NCI-H2196 treated with DMSO at 0.1 percent for 48 hours (cell line): Measurements from ENCODE around the gene TNS3.
"Not testable (repeated sequence)": the region's sequence is repeated elsewhere in the genome, so short reads cannot be mapped to it uniquely, and the experiment has no call there.

Experiments
- DNase-seq: peaks from one replicate; lab custom pipeline; 2025; ENCODE audit not compliant: unreplicated experiment; lab: John Stamatoyannopoulos, UW

The TNS3 gene

GRCh38 chr7:47474937-47475879 is 106.7 kb downstream of the TNS3 start:
- peak; percentile 91 for DNase-seq

GRCh38 chr7:47474211-47474936 is 107.5 kb downstream of the TNS3 start:
- DNase-seq: no peak

GRCh38 chr7:47473499-47474210 is 108.3 kb downstream of the TNS3 start:
- no peak for DNase-seq

GRCh38 chr7:47472444-47473157 is 109.3 kb downstream of the TNS3 start:
- no peak for DNase-seq

GRCh38 chr7:47471831-47472230 is 110.1 kb downstream of the TNS3 start:
- no peak for DNase-seq

- DNase-seq: no peak
Observed at GRCh38 chr7:47471358-47471703, 110.6 kb downstream of the TNS3 start.

- peak; percentile 77 for DNase-seq
Observed at GRCh38 chr7:47470567-47471357, 111.1 kb downstream of the TNS3 start.

GRCh38 chr7:47469846-47470245 is 112.1 kb downstream of the TNS3 start:
- DNase-seq: not testable (repeated sequence)

GRCh38 chr7:47466832-47467231 is 115.1 kb downstream of the TNS3 start:
- DNase-seq: no peak

- DNase-seq: no peak
Observed at GRCh38 chr7:47465191-47465590, 116.7 kb downstream of the TNS3 start.

- DNase-seq: no peak
Observed at GRCh38 chr7:47464266-47464665, 117.6 kb downstream of the TNS3 start.

GRCh38 chr7:47461746-47462145 is 120.2 kb downstream of the TNS3 start:
- DNase-seq: no peak

GRCh38 chr7:47461161-47461560 is 120.8 kb downstream of the TNS3 start:
- no peak for DNase-seq

- peak; percentile 64 for DNase-seq
Observed at GRCh38 chr7:47460251-47460989, 121.5 kb downstream of the TNS3 start.

- no peak for DNase-seq
Observed at GRCh38 chr7:47458486-47458885, 123.4 kb downstream of the TNS3 start.

- DNase-seq: no peak
Observed at GRCh38 chr7:47458057-47458456, 123.9 kb downstream of the TNS3 start.

GRCh38 chr7:47456210-47456955 is 125.5 kb downstream of the TNS3 start:
- DNase-seq: no peak

- no peak for DNase-seq
Observed at GRCh38 chr7:47455872-47456185, 126.1 kb downstream of the TNS3 start.
